ENCODE measurements around the gene GPS1. TPM values are rescaled to one million over a fixed set of nuclear protein-coding genes. Genes with fewer than 3 reads are reported as not detected.

GPS1 gene
- total RNA-seq, 1 donor from 2014 or later = 115 TPM

DNA sequence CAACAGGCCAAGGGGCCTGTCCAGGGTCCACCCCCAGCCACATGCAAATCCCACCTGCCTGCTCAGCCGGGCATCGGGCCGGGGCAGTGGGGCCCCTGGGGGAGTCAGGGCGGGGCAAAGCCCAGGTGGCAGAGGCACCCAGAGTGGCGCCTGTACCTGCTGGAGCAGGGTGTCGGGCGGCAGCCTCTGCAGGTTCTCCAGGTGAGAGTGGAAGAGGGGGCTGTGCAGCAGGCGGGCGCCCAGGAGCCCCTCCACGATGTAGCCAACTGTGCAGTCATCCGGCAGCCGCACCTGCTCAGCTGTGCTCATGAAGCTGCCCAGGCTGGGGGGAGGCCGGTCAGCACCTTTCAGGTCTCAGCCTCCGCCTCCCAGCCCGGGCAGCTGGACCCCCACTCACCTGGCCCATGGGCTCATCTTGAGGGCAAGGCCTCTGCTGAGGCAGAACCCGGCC, 2.2 kb upstream of the GPS1 start:
- no peaks in the 10 kb centered on the region for H3K36me3 Mint-ChIP-seq (ENCODE audit: unreplicated experiment)
- H3K4me1 Mint-ChIP-seq (ENCODE audit: low read depth, unreplicated experiment) = peaks cover 2% of the 10 kb centered on the region
- H3K9me3 Mint-ChIP-seq (ENCODE audit: unreplicated experiment) = no peaks in the 10 kb centered on the region
- no peak for DNase-seq
- TF ChIP-seq, protein P1, sequence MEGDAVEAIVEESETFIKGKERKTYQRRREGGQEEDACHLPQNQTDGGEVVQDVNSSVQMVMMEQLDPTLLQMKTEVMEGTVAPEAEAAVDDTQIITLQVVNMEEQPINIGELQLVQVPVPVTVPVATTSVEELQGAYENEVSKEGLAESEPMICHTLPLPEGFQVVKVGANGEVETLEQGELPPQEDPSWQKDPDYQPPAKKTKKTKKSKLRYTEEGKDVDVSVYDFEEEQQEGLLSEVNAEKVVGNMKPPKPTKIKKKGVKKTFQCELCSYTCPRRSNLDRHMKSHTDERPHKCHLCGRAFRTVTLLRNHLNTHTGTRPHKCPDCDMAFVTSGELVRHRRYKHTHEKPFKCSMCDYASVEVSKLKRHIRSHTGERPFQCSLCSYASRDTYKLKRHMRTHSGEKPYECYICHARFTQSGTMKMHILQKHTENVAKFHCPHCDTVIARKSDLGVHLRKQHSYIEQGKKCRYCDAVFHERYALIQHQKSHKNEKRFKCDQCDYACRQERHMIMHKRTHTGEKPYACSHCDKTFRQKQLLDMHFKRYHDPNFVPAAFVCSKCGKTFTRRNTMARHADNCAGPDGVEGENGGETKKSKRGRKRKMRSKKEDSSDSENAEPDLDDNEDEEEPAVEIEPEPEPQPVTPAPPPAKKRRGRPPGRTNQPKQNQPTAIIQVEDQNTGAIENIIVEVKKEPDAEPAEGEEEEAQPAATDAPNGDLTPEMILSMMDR (IDR thresholded peaks at IDR 0.05; ENCODE audit: partially characterized antibody, unreplicated experiment) = no peak
- no peak overlapping the region for H3K27ac Mint-ChIP-seq (ENCODE audit: unreplicated experiment)
- peaks cover 1% of the 10 kb centered on the region for H3K27me3 Mint-ChIP-seq (ENCODE audit: unreplicated experiment)
- no peak overlapping the region for H3K4me3 Mint-ChIP-seq (ENCODE audit: unreplicated experiment)

DNA sequence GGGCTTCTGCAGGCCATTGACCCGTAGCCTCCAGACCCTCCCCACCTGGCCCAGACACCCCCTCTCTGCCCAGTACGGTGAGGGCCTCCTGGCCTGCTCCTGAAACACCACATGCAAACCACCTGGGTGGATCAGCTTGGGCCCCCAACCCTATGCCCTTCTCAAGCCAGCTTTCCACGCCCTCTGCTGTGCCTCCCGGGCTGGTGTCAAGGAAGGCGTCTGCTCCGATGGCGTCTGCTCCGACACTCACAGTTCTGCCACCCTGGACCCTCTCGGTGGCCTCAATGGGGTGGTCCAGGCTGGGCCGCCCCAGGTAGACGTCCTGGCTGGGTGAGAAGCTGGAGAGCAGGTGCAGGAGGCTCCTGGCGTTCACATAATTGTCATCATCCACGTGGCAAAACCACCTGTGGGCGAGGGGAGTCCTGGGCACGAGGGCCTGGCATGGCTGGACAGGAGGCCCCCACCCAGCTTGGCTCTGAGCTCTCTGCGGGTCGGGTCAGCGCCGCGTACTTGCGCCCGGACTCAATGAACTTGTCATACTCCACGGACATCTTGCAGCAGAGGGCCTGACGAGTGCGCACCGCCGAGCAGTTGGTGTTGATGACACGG, 1.4 kb upstream of the GPS1 start:
- Mint-ChIP-seq H3K9me3 (ENCODE audit: unreplicated experiment) (no peaks in the 10 kb centered on the region), H3K27me3 (ENCODE audit: unreplicated experiment) (peaks cover 1% of the 10 kb centered on the region), H3K4me3 (ENCODE audit: unreplicated experiment) (peak overlapping the region; percentile 86), H3K27ac (ENCODE audit: unreplicated experiment) (no peak overlapping the region), H3K36me3 (ENCODE audit: unreplicated experiment) (no peaks in the 10 kb centered on the region), H3K4me1 (ENCODE audit: low read depth, unreplicated experiment) (peaks cover 2% of the 10 kb centered on the region)
- DNase-seq = no peak
- TF ChIP-seq, protein P1 (IDR thresholded peaks at IDR 0.05; ENCODE audit: partially characterized antibody, unreplicated experiment) = no peak

DNA sequence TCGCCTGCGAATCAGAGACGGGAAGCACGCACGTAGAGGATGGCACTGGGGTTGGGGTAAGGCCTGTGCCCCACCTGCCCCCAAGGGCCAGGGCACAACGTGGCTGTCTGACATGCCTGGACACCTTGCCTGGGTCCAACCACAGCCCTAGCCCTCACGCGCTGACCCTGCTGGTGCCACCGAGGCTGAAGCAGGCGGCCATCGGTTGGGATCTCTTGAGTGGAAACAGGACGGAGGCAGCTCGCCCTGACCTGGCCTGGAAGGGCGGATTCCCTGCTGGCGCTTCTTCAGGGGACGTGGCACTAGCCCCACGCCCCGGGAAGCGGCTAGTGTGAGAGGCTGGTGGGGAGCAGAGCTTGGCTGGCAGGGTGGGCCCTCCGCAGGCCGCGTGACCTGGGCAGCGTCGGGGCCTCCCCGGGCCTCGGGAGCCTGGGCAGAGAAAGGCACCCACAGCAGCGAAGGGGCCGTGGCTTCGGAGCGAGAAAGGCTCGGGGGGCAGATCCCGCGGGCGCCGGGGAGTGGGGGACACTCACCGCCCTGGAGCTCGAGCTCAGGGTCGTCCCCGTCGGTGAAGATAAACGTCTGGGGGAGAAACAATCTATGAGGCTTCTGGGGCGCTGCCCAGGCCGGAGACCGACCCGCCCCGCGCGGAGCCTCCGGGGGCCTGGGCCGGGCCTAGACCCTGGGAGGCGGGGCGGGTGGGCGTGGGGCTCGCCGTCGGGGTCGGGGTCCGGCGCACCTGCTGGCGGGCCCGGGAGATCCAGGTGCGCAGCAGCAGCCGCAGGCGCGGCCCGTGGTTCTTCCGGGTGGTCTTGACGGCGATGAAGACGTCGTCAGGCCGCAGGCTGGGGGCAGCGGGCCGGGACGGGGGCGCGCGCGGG, 697 bp upstream of the GPS1 start:
- TF ChIP-seq, protein P1 (IDR thresholded peaks at IDR 0.05; ENCODE audit: partially characterized antibody, unreplicated experiment) = no peak
- Mint-ChIP-seq H3K36me3 (ENCODE audit: unreplicated experiment) (no peaks in the 10 kb centered on the region), H3K27ac (ENCODE audit: unreplicated experiment) (peak overlapping the region; percentile 52)

DNA sequence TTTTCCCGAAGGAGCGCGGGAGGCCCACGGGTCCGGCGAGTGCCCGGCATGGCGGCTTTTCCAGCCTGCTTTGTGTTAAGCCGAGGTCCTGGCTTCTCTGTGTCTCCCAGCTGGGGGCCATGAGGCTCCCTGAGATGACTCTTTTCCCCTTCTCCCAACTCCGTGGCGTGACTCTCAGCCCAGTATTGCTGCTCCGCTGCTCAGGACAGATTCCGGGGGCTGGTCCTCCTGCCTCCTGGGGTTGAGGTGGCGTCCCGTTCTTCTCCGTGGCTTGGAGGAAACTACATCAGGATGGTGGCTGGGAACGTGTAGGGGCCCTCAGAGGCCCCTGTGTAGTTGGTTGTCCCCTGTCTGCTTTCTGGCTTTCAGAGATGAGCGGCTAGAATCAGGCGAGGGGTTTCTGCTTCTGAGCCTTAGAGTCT, 951 bp downstream of the GPS1 start:
- no peak for DNase-seq
- no peaks in the 10 kb centered on the region for H3K4me1 Mint-ChIP-seq (ENCODE audit: low read depth, unreplicated experiment)
- no peaks in the 10 kb centered on the region for H3K9me3 Mint-ChIP-seq (ENCODE audit: unreplicated experiment)
- H3K36me3 Mint-ChIP-seq (ENCODE audit: unreplicated experiment) = no peaks in the 10 kb centered on the region
- peaks cover 1% of the 10 kb centered on the region for H3K27me3 Mint-ChIP-seq (ENCODE audit: unreplicated experiment)
- TF ChIP-seq, protein P1 (IDR thresholded peaks at IDR 0.05; ENCODE audit: partially characterized antibody, unreplicated experiment) = no peak
- H3K4me3 Mint-ChIP-seq (ENCODE audit: unreplicated experiment) = peak overlapping the region; percentile 74
- H3K27ac Mint-ChIP-seq (ENCODE audit: unreplicated experiment) = no peak overlapping the region

More for the DNA sequence above, 697 bp upstream of the GPS1 start:
- H3K4me1 Mint-ChIP-seq (ENCODE audit: low read depth, unreplicated experiment) = peaks cover under 1% of the 10 kb centered on the region
- no peak for DNase-seq
- H3K4me3 Mint-ChIP-seq (ENCODE audit: unreplicated experiment) = peak overlapping the region; percentile 86
- H3K27me3 Mint-ChIP-seq (ENCODE audit: unreplicated experiment) = peaks cover 1% of the 10 kb centered on the region
- no peaks in the 10 kb centered on the region for H3K9me3 Mint-ChIP-seq (ENCODE audit: unreplicated experiment)

DNA sequence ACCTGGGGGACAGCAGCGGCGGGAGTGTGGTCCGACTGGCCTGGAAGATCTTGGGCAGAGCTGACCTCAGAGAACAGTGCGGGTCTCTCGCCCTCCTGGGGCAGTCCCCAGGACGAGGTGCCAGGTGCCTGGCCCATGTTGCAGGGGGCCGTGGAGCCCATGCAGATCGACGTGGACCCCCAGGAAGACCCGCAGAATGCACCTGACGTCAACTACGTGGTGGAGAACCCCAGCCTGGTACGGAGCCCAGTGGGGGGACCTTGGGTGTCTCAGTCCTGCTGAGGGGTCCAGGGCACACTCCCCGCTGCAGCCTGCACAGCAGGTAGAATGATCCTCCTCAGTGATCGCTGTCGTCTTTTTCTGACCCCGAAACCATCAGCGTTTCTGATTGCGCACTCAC, 1.4 kb downstream of the GPS1 start:
- DNase-seq = no peak
- Mint-ChIP-seq H3K27me3 (ENCODE audit: unreplicated experiment) (peaks cover 1% of the 10 kb centered on the region), H3K9me3 (ENCODE audit: unreplicated experiment) (no peaks in the 10 kb centered on the region), H3K27ac (ENCODE audit: unreplicated experiment) (peak overlapping the region; percentile 28), H3K4me3 (ENCODE audit: unreplicated experiment) (peak overlapping the region; percentile 74), H3K4me1 (ENCODE audit: low read depth, unreplicated experiment) (no peaks in the 10 kb centered on the region), H3K36me3 (ENCODE audit: unreplicated experiment) (no peaks in the 10 kb centered on the region)
- TF ChIP-seq, protein P1 (IDR thresholded peaks at IDR 0.05; ENCODE audit: partially characterized antibody, unreplicated experiment) = no peak

All from glutamatergic neuron (in vitro differentiated cells).